ENCODE measurements around the gene CCDC85A. TPM values are rescaled to one million over a fixed set of nuclear protein-coding genes. Genes with fewer than 3 reads are reported as not detected.
"Not testable (repeated sequence)": the region's sequence is repeated elsewhere in the genome, so short reads cannot be mapped to it uniquely, and the experiment has no call there.

The CCDC85A gene
- total RNA-seq (5.5 TPM), polyA plus RNA-seq (ENCODE audit: insufficient read depth in 1 of 8, insufficient read length in 8 of 8, low replicate concordance in 1 of 8) (1 to 10 TPM; 2.8 to 5.0 (median 4.3) TPM)
- long read RNA-seq, donor 1: 0 reads
- long read RNA-seq, donor 2: 0 reads
- long read RNA-seq, donor 3: 0 reads
- long read RNA-seq, donor 4, partial matches to known transcripts: 0 of 1 reads
- long read RNA-seq, donor 4, other reads (novel, unspliced or antisense): 0 of 1 reads
- long read RNA-seq, donor 5: 0 reads
- long read RNA-seq, donor 6: 0 reads
- long read RNA-seq, donor 7: 0 reads
- long read RNA-seq, donor 8: 0 reads
- long read RNA-seq, donor 9, partial matches to known transcripts: 9 of 9 reads
- long read RNA-seq, donor 9, other reads (novel, unspliced or antisense): 0 of 9 reads
- long read RNA-seq, donor 10: 0 reads
- long read RNA-seq, donor 11: 0 reads

DNA sequence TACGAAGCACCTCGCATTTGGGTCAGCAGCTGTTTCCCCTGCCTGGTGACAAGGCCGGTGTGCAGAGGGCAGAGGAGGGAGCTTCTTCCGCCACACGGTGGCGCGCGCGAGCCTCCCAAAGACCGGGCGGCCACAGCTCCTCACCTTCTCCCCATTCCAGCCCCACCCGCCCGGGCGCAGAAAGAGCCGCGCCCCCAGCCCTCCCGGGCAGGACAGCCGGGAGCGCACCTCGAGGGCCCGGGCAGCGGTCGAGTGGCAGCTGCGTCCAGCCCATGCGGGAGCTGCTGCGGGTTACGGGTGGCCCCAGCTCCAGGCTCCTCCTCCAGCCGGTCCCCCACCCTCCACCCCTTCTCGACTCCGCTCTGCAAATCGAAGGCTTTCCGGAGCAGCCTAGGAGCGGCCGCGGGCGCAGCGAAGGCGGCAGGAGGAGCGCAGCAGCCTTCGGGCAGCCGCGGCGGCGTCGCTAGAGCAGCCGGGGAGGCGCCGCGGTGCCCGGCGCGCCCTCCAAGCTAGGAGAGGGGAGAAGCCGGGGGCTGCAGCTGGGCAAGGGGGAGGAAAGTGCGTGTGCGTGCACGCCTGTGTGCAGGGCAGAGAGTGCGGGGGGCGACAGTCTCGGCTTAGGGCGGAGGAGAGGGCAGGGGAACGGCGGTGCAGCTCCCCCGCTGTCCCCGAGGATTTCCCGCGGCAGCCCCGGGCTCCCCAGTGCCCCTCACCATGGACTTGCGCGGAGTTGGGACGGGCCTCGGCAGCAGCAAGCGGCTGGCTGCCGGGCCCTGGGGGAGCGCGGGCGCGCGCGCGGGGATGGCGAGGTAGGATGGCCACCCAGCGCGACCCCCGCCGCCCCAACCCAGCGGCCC, at the start of gene CCDC85A:
Gene CCDC85A, plus strand, starts transcription at position 348 of the 857 bp plus-strand sequence. CDS start 635 bp downstream, outside the sequence.
- Histone ChIP-seq H3K27me3 (ENCODE audit: control insufficient read depth, insufficient read depth, low read length) (peaks cover 37% of the 10 kb centered on the region), H3K27ac (ENCODE audit: low read length) (no peak within 1 kb of the TSS)
- WGBS (ENCODE audit: insufficient coverage): under 1% methylated on average over 76 of the region's 86 CpGs

DNA sequence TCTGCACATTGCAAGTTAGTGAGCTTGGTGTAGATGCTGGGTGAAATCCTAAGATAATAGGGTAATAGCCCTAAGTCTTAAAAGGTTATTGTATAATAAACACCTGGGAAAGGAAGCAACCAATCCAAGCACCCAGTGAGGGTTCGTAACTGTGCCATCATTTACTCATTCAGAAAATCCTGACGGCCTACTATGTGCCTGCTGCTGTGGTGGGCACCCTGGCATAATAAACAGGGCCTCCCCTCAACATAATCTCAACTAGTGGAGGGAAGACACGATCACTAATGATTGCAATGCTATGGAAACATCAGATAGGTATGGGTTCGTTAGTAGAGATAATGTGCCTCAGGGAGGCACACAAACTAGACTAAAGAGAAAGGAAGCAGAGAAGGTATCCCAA, 48.9 kb upstream of the CCDC85A start:
- no peaks in the 10 kb centered on the region for H3K36me3 ChIP-seq (ENCODE audit: control insufficient read depth, insufficient read depth, low read length)
- H3K4me1 ChIP-seq (ENCODE audit: control insufficient read depth, insufficient read depth, low read length): no peaks in the 10 kb centered on the region
- no peak for DNase-seq
- no peak overlapping the region for H3K27ac ChIP-seq (ENCODE audit: low read length)
- H3K9me3 ChIP-seq (replicated peaks; ENCODE audit: control insufficient read depth, low read depth, low read length): no peaks in the 10 kb centered on the region
- H3K27me3 ChIP-seq (ENCODE audit: control insufficient read depth, insufficient read depth, low read length): no peaks in the 10 kb centered on the region
- H3K4me3 ChIP-seq (ENCODE audit: low read length): no peak overlapping the region
- WGBS (ENCODE audit: insufficient coverage): no CpG with 5 or more reads among the region's 4 CpGs

More for the DNA sequence above, at the start of gene CCDC85A:
- Histone ChIP-seq H3K4me1 (ENCODE audit: control insufficient read depth, insufficient read depth, low read length) (peaks cover 15% of the 10 kb centered on the region), H3K4me3 (ENCODE audit: low read length) (peak within 1 kb of the TSS; percentile 47), H3K36me3 (ENCODE audit: control insufficient read depth, insufficient read depth, low read length) (no peaks in the 10 kb centered on the region), H3K9me3 (replicated peaks; ENCODE audit: control insufficient read depth, low read depth, low read length) (no peaks in the 10 kb centered on the region)
- peak; percentile 89 for DNase-seq

DNA sequence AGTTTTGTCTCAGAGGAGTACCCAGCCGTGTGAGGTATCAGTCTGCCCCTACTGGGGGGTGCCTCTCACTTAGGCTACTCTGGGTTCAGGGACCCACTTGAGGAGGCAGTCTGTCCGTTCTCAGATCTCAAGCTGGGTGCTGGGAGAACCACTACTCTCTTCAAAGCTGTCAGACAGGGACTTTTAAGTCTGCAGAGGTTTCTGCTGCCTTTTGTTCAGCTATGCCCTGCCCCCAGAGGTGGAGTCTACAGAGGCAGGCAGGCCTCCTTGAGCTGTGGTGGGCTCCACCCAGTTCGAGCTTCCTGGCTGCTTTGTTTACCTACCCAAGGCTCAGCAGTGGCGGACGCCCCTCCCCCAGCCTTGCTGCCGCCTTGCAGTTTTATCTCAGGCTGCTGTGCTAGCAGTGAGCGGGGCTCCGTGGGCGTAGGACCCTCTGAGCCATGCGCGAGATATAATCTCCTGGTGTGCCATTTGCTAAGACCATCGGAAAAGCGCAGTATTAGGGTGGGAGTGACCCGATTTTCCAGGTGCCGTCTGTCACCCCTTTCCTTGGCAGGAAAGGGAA, 41.2 kb upstream of the CCDC85A start:
- not testable (repeated sequence) for H3K4me1 ChIP-seq (ENCODE audit: control insufficient read depth, insufficient read depth, low read length); H3K9me3 ChIP-seq (replicated peaks; ENCODE audit: control insufficient read depth, low read depth, low read length); H3K27me3 ChIP-seq (ENCODE audit: control insufficient read depth, insufficient read depth, low read length); H3K27ac ChIP-seq (ENCODE audit: low read length); DNase-seq; H3K36me3 ChIP-seq (ENCODE audit: control insufficient read depth, insufficient read depth, low read length); H3K4me3 ChIP-seq (ENCODE audit: low read length)
- WGBS (ENCODE audit: insufficient coverage): 89% methylated on average over 12 of the region's 15 CpGs

DNA sequence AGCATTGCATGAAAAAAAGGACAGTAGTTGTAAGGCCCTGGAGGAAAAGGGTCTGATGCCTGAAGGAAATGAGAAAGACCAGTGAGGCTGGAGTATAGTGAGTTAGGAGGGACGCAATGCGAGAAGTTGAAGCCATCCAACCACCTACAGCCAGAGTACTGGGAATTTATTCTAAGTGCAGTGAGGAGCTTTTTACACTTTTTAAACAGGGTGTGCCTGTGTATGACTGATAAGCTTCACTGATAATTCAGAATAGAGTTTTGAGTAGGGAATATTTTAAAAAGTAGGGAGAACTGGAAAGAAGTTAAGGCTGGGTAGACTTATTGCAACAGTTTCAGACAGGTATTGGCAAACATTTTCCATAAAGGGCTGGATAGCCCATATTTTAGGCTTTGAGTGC, 35.9 kb upstream of the CCDC85A start:
- DNase-seq: no peak

DNA sequence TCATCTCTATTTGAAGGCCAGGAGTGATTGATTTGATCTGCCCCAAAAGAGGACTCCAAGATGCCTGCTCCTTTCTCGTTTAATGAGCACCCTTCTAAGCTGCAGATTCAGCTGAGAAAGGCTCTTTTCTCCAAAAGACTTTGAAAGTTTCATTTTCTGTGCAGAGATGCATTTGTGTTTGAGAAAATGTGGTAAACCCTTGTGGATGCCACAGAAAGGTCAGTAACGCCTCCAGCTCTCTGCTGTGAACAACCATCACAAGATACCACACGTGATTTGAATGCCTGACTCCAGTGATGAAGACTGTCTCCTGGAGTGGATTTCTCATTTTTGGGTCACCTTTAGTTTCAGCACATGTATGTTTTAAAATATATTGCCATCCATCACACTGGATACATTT, 35.0 kb upstream of the CCDC85A start:
- 80% methylated on average over 1 of the region's 3 CpGs for WGBS (ENCODE audit: insufficient coverage)
- no peaks in the 10 kb centered on the region for H3K27me3 ChIP-seq (ENCODE audit: control insufficient read depth, insufficient read depth, low read length)
- no peak overlapping the region for H3K4me3 ChIP-seq (ENCODE audit: low read length)
- DNase-seq: no peak
- no peak overlapping the region for H3K27ac ChIP-seq (ENCODE audit: low read length)
- H3K9me3 ChIP-seq (replicated peaks; ENCODE audit: control insufficient read depth, low read depth, low read length): no peaks in the 10 kb centered on the region
- H3K4me1 ChIP-seq (ENCODE audit: control insufficient read depth, insufficient read depth, low read length): no peaks in the 10 kb centered on the region
- H3K36me3 ChIP-seq (ENCODE audit: control insufficient read depth, insufficient read depth, low read length): no peaks in the 10 kb centered on the region

More for the DNA sequence above, 35.9 kb upstream of the CCDC85A start:
- H3K27ac ChIP-seq (ENCODE audit: low read length): no peak overlapping the region
- whole genome bisulfite sequencing (ENCODE audit: insufficient coverage): no CpG with 5 or more reads among the region's 2 CpGs
- H3K9me3 ChIP-seq (replicated peaks; ENCODE audit: control insufficient read depth, low read depth, low read length): no peaks in the 10 kb centered on the region
- no peaks in the 10 kb centered on the region for H3K4me1 ChIP-seq (ENCODE audit: control insufficient read depth, insufficient read depth, low read length)
- no peaks in the 10 kb centered on the region for H3K27me3 ChIP-seq (ENCODE audit: control insufficient read depth, insufficient read depth, low read length)
- no peaks in the 10 kb centered on the region for H3K36me3 ChIP-seq (ENCODE audit: control insufficient read depth, insufficient read depth, low read length)
- no peak overlapping the region for H3K4me3 ChIP-seq (ENCODE audit: low read length)

DNA sequence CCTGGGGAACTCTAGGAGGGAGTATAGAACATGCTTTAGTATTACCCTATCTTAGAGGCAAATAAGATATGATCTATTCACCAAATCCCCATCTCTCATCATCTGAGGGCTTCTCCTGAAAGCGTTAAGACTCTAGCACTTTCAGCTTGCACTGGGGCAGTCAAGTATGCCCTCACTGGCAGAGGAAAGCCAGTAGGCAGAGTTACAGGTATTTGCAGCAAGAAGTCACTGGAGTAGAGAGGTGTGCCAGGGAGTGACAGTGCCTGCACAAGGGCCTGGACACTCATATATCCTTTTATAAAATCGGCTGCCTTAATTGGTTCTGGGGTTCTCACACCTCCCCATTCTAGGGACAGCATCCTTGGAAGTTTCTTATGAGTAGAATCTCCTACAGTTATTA, 31.9 kb upstream of the CCDC85A start:
- WGBS (ENCODE audit: insufficient coverage): no CpG with 5 or more reads among the region's 2 CpGs
- Histone ChIP-seq H3K9me3 (replicated peaks; ENCODE audit: control insufficient read depth, low read depth, low read length) (no peaks in the 10 kb centered on the region), H3K36me3 (ENCODE audit: control insufficient read depth, insufficient read depth, low read length) (no peaks in the 10 kb centered on the region), H3K4me3 (ENCODE audit: low read length) (no peak overlapping the region), H3K27ac (ENCODE audit: low read length) (no peak overlapping the region), H3K27me3 (ENCODE audit: control insufficient read depth, insufficient read depth, low read length) (no peaks in the 10 kb centered on the region), H3K4me1 (ENCODE audit: control insufficient read depth, insufficient read depth, low read length) (no peaks in the 10 kb centered on the region)
- no peak for DNase-seq

DNA sequence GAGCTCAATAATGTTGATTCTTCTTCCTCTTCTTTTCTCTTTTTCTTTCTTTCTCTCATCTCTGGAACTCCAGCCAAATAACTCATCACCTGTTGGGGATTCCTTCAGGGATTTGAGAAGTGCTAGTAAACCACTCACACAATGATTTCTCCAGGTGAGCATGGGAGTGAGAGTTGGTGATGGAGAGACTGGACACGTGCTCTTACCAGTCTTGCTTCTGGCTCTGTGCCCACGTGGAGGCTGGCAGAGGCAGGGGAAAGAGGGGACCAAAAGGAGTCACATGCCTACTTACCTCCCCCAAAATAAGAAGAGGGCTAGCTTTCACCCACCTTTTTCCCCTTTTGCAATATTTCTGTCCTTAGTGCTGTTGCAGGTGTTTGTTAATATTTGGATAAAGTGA, 28.6 kb upstream of the CCDC85A start:
- Histone ChIP-seq H3K36me3 (ENCODE audit: control insufficient read depth, insufficient read depth, low read length) (no peaks in the 10 kb centered on the region), H3K4me3 (ENCODE audit: low read length) (no peak overlapping the region), H3K9me3 (replicated peaks; ENCODE audit: control insufficient read depth, low read depth, low read length) (no peaks in the 10 kb centered on the region), H3K27me3 (ENCODE audit: control insufficient read depth, insufficient read depth, low read length) (no peaks in the 10 kb centered on the region), H3K27ac (ENCODE audit: low read length) (no peak overlapping the region), H3K4me1 (ENCODE audit: control insufficient read depth, insufficient read depth, low read length) (no peaks in the 10 kb centered on the region)
- no peak for DNase-seq
- WGBS (ENCODE audit: insufficient coverage): no CpG with 5 or more reads among the region's 2 CpGs

DNA sequence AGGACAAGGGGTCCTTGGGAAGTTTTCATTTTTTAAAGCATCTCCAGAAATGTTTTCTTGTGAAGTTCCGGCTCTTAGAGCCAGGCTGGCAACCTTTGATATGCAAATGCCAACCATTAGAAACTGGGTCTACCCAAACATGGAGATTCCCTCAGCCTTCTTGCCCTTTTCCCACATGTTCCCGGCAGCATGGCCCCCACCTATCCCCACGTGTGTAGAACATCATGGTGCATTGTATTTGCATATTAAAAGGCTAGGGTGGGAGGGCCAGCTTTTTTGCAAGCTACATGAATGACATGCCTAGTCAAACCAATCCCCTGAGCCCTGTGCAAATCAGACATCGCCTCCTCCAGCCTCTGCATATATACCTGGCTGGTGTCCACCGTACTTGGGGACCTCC, 23.9 kb upstream of the CCDC85A start:
- DNase-seq; H3K27ac ChIP-seq (ENCODE audit: low read length); H3K9me3 ChIP-seq (replicated peaks; ENCODE audit: control insufficient read depth, low read depth, low read length); H3K4me3 ChIP-seq (ENCODE audit: low read length); H3K27me3 ChIP-seq (ENCODE audit: control insufficient read depth, insufficient read depth, low read length); H3K4me1 ChIP-seq (ENCODE audit: control insufficient read depth, insufficient read depth, low read length); H3K36me3 ChIP-seq (ENCODE audit: control insufficient read depth, insufficient read depth, low read length): not testable (repeated sequence)
- WGBS (ENCODE audit: insufficient coverage): 83% methylated on average over 3 of the region's 5 CpGs

DNA sequence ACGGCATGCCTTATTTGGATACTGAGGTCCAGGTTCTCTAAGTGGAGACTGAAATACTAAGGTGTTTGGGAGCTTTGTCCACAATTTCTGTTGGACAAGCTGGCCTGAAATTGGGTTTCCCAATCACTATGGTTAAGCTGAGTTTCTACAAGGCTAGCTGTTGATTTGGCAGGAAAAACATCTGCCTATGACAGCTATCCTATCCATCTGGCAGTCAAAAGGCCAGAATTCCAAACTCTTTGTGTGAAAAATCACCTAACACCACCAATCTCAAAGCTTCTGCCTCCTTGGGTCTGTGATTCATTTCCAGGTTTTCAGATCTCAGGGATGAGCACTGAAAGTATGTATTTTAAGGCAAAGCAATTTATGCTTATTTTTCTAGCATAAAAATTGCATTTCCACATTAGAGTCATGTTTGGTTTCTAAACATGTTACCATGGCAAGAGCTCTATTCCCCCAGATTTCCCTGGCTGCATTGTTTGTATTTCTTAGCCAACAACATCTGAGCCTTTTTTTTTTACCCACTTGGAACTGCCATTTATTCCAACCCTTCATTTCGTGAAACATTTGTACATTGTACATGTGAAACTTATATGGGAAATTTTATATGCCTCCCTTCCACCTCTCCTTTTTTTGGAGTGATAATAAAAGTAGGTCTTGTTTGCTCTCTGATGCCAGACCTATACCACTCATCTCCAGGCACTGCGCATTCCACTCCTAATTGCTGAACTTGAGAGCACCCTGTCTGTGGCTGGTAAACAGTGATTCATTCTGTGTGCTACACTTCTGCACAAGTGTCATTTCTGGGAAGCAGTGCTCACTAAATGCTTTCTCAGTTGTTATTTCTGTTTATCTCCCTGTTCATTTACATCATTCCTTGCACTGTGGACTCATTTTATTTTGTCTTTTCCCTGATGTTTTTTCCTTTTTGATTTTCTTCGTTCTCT, 15.9 kb upstream of the CCDC85A start:
- H3K27ac ChIP-seq (ENCODE audit: low read length): no peak overlapping the region
- WGBS (ENCODE audit: insufficient coverage): 79% methylated on average over 2 of the region's 4 CpGs

More for the DNA sequence above, 15.9 kb upstream of the CCDC85A start:
- Histone ChIP-seq H3K9me3 (replicated peaks; ENCODE audit: control insufficient read depth, low read depth, low read length) (no peaks in the 10 kb centered on the region), H3K4me3 (ENCODE audit: low read length) (no peak overlapping the region), H3K4me1 (ENCODE audit: control insufficient read depth, insufficient read depth, low read length) (no peaks in the 10 kb centered on the region), H3K27me3 (ENCODE audit: control insufficient read depth, insufficient read depth, low read length) (no peaks in the 10 kb centered on the region), H3K36me3 (ENCODE audit: control insufficient read depth, insufficient read depth, low read length) (no peaks in the 10 kb centered on the region)
- peak; percentile 51 for DNase-seq

Measured in muscle of leg (tissue), 16 donors.